Thyroid gland (tissue), 4 donors: Measurements from ENCODE around the gene RTN4.

Source experiments
- POLR2A ChIP-seq, 2 donors: fragments of 450-650 bp; IDR thresholded peaks; one replicate each; pipeline ENCODE4 v1.6.1; 2017; ENCODE audit warnings: antibody characterized with exemption in 2 of 2, mild to moderate bottlenecking in 2 of 2, moderate library complexity in 1 of 2
- TF ChIP-seq, protein P1 (sequence below), 6 experiments: fragments of 200-600 bp in 3 of 6; fragments of 450-650 bp in 3 of 6; sonication (generic) in 3 of 6; IDR thresholded peaks; one replicate each; pipeline ENCODE4 v1.5.1; 2016 to 2019; ENCODE audit warnings: antibody characterized with exemption in 6 of 6, mild to moderate bottlenecking in 2 of 6, inconsistent platforms in 1 of 6, moderate library complexity in 1 of 6

DNA sequence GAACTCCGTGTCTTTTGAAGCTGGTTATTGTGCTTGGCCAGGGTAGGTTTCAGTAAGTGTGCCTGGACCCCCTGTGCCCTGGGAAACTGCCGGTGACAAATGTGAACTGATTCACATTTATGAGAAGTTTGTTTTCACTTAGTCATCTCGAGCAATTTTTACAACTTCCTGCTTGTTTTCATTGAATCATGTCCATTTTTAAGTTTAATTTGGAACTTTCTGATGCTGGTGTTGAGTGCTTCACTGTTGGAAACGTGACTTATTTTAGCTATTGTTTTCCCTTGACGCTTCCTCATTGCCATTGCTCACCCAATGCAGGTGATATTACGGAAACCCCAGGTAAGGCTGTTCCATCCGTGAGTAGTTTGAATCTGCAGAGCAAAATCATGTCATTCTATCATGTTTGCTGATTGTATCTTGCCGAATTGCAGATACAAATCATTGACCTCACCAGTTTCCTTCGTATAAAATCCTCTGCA, 97.2 kb downstream of the RTN4 start:
- no peak for TF ChIP-seq POLR2A (IDR thresholded peaks at IDR 0.05)
- TF ChIP-seq, protein P1, sequence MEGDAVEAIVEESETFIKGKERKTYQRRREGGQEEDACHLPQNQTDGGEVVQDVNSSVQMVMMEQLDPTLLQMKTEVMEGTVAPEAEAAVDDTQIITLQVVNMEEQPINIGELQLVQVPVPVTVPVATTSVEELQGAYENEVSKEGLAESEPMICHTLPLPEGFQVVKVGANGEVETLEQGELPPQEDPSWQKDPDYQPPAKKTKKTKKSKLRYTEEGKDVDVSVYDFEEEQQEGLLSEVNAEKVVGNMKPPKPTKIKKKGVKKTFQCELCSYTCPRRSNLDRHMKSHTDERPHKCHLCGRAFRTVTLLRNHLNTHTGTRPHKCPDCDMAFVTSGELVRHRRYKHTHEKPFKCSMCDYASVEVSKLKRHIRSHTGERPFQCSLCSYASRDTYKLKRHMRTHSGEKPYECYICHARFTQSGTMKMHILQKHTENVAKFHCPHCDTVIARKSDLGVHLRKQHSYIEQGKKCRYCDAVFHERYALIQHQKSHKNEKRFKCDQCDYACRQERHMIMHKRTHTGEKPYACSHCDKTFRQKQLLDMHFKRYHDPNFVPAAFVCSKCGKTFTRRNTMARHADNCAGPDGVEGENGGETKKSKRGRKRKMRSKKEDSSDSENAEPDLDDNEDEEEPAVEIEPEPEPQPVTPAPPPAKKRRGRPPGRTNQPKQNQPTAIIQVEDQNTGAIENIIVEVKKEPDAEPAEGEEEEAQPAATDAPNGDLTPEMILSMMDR (IDR thresholded peaks at IDR 0.05), result no peak
